Liver (tissue), 9 donors: ENCODE measurements around the gene HNRNPA2B1. TPM values are rescaled to one million over a fixed set of nuclear protein-coding genes. Genes with fewer than 3 reads are reported as not detected.

ENCODE experiments used
- DNase-seq: peaks from one replicate; pipeline ENCODE4 v3.0.0-alpha.2; 2017; ENCODE audit warnings: low spot score
- H3K27ac ChIP-seq, 2 donors: one replicate each; pipeline ENCODE4 v1.7.0; 2013; ENCODE audit warnings: inconsistent platforms in 2 of 2, low read length in 2 of 2, control low read depth in 1 of 2, low read depth in 1 of 2, mild to moderate bottlenecking in 1 of 2
- H3K27me3 ChIP-seq, 4 donors: one replicate each; pipeline versions ENCODE4 v1.6.1 to v1.7.0; 2013; ENCODE audit warnings: low read length in 3 of 4, inconsistent platforms in 1 of 4, mild to moderate bottlenecking in 1 of 4, moderate library complexity in 1 of 4; ENCODE audit not compliant: control insufficient read depth in 4 of 4, insufficient read depth in 4 of 4
- H3K36me3 ChIP-seq, 4 donors: one replicate each; pipeline versions ENCODE4 v1.6.1 to v1.7.0; 2013; ENCODE audit warnings: low read length in 3 of 4, mild to moderate bottlenecking in 3 of 4, low read depth in 1 of 4, moderate library complexity in 1 of 4; ENCODE audit not compliant: control insufficient read depth in 4 of 4, insufficient read depth in 3 of 4
- H3K4me1 ChIP-seq, 4 donors: one replicate each; pipeline versions ENCODE4 v1.6.1 to v1.7.0; 2013; ENCODE audit warnings: low read length in 3 of 4, mild to moderate bottlenecking in 3 of 4, moderate library complexity in 1 of 4; ENCODE audit not compliant: control insufficient read depth in 4 of 4, insufficient read depth in 4 of 4
- H3K4me3 ChIP-seq, 3 donors: one replicate each; pipeline versions ENCODE4 v1.6.1 to v1.7.0; 2013; ENCODE audit warnings: low read length in 3 of 3, control low read depth in 1 of 3, low read depth in 1 of 3, mild to moderate bottlenecking in 1 of 3
- H3K9ac ChIP-seq, 2 donors: one replicate each; pipeline ENCODE4 v1.7.0; 2013; ENCODE audit warnings: low read length in 2 of 2, mild to moderate bottlenecking in 2 of 2, moderate library complexity in 2 of 2, control low read depth in 1 of 2, low read depth in 1 of 2
- H3K9me3 ChIP-seq, 4 donors: one replicate each; pipeline versions ENCODE4 v1.6.1 to v1.7.0; 2013; ENCODE audit warnings: low read length in 3 of 4; ENCODE audit not compliant: control insufficient read depth in 4 of 4
- ATF3 ChIP-seq: IDR thresholded peaks from 2 replicates; pipeline ENCODE4 v1.6.1; 2016; ENCODE audit warnings: antibody characterized with exemption
- CTCF ChIP-seq: fragments of 150-350 bp; IDR thresholded peaks from 2 replicates; pipeline ENCODE4 v1.5.1; 2017; ENCODE audit warnings: improper control_type of control experiment, low read depth, low read length; ENCODE audit not compliant: missing input control
- FOXA1 ChIP-seq: IDR thresholded peaks from 2 replicates; pipeline ENCODE4 v1.6.1; 2016; ENCODE audit warnings: antibody characterized with exemption
- FOXA2 ChIP-seq: IDR thresholded peaks from 2 replicates; pipeline ENCODE4 v1.6.1; 2016; ENCODE audit warnings: antibody characterized with exemption
- GABPA ChIP-seq, 2 donors: IDR thresholded peaks in 1 of 2; conservative IDR thresholded peaks in 1 of 2; 2 replicates each; pipeline ENCODE4 v1.6.1; 2016; ENCODE audit warnings: antibody characterized with exemption in 2 of 2, mild to moderate bottlenecking in 1 of 2, moderate library complexity in 1 of 2
- HNF4A ChIP-seq, 2 donors: conservative IDR thresholded peaks; 2 replicates each; pipeline ENCODE4 v1.6.1; 2016; ENCODE audit warnings: antibody characterized with exemption in 2 of 2, mild to moderate bottlenecking in 2 of 2
- HNF4G ChIP-seq: IDR thresholded peaks from 2 replicates; pipeline ENCODE4 v1.6.1; 2016; ENCODE audit warnings: antibody characterized with exemption
- JUND ChIP-seq, 2 donors: IDR thresholded peaks; 2 replicates each; pipeline ENCODE4 v1.6.1; 2016; ENCODE audit warnings: antibody characterized with exemption in 2 of 2
- MAX ChIP-seq: IDR thresholded peaks from 2 replicates; pipeline ENCODE4 v1.6.1; 2016; ENCODE audit warnings: antibody characterized with exemption
- NR2F2 ChIP-seq: IDR thresholded peaks from 2 replicates; pipeline ENCODE4 v1.6.1; 2016; ENCODE audit warnings: antibody characterized with exemption
- REST ChIP-seq: IDR thresholded peaks from 2 replicates; pipeline ENCODE4 v1.6.1; 2016; ENCODE audit warnings: antibody characterized with exemption, mild to moderate bottlenecking
- RXRA ChIP-seq, 2 donors: IDR thresholded peaks; 2 replicates each; pipeline ENCODE4 v1.6.1; 2017 to 2018; ENCODE audit warnings: antibody characterized with exemption in 2 of 2, mild to moderate bottlenecking in 1 of 2
- SP1 ChIP-seq: IDR thresholded peaks from 2 replicates; pipeline ENCODE4 v1.6.1; 2018; ENCODE audit warnings: antibody characterized with exemption, mild to moderate bottlenecking
- TAF1 ChIP-seq: conservative IDR thresholded peaks from 2 replicates; pipeline ENCODE4 v1.6.1; 2016; ENCODE audit warnings: antibody characterized with exemption, mild to moderate bottlenecking
- YY1 ChIP-seq: IDR thresholded peaks from 2 replicates; pipeline ENCODE4 v1.6.1; 2016; ENCODE audit warnings: antibody characterized with exemption, mild to moderate bottlenecking
- ZBTB33 ChIP-seq: IDR thresholded peaks from 2 replicates; pipeline ENCODE4 v1.6.1; 2016; ENCODE audit warnings: antibody characterized with exemption
- WGBS: extraction: QIAGEN DNeasy Blood & Tissue Kit; methylation state at CpG from one replicate; pipeline ENCODE4 v1.1.7; 2013; 5-methylcytosine and 5-hydroxymethylcytosine counted together
- polyA plus RNA-seq, 2 donors: library from polyadenylated mRNA; stranded (reverse) in 1 of 2; unstranded in 1 of 2; fragments of 200-250 nt in 1 of 2; fragments of >200 nt in 1 of 2; fragmentation: Nextera tagmentation in 1 of 2; extraction: Ambion mirVana in 1 of 2; gene quantifications; one replicate each; pipeline versions ENCODE4 v1.2.1 to v1.2.3, GENCODE V29; 2013 to 2015
- total RNA-seq, 2 donors: library from RNA; depleted of rRNA; stranded (reverse); fragments of >200 nt; gene quantifications; one replicate each; pipeline ENCODE4 v1.2.3, GENCODE V29; 2014
- donor health status: healthy.
- donor health status: healthy.
- donor health status: healthy.
- donor health status: healthy.
- donor health status: healthy.

Gene HNRNPA2B1
- total and polyA plus RNA-seq, 4 donors = 128 to 295 (median 181) TPM

- Histone ChIP-seq H3K9me3 (no peaks in the 10 kb centered on the region), H3K4me3 (no peak overlapping the region), H3K27me3 (no peaks in the 10 kb centered on the region), H3K27ac (no peak overlapping the region), H3K4me1 (no peaks in the 10 kb centered on the region), H3K36me3 (no peaks in the 10 kb centered on the region), H3K9ac (no peak overlapping the region)
- no peak for DNase-seq
- TF ChIP-seq YY1 (no peak), HNF4G (no peak), JUND (IDR thresholded peaks at IDR 0.05) (no peak), CTCF (no peak), FOXA2 (no peak), NR2F2 (no peak), HNF4A (conservative IDR thresholded peaks at IDR 0.05) (no peak), GABPA (IDR thresholded peaks at IDR 0.05 in 1 of 2, conservative IDR thresholded peaks at IDR 0.05 in 1 of 2) (no peak), RXRA (IDR thresholded peaks at IDR 0.05) (no peak), TAF1 (no peak), FOXA1 (no peak), REST (no peak), MAX (no peak), ATF3 (no peak), SP1 (no peak)
- 75% methylated on average over 2 of the region's 2 CpGs for WGBS
These were observed 27.4 kb upstream of the HNRNPA2B1 start for GRCh38 chr7:26227987-26228386.

- no peaks in the 10 kb centered on the region for H3K4me1 ChIP-seq
- no peaks in the 10 kb centered on the region for H3K36me3 ChIP-seq
- DNase-seq = no peak
- no peaks in the 10 kb centered on the region for H3K27me3 ChIP-seq
- no peak for TF ChIP-seq ZBTB33
- H3K27ac ChIP-seq = no peak overlapping the region
- H3K9me3 ChIP-seq = no peaks in the 10 kb centered on the region
- H3K4me3 ChIP-seq = no peak overlapping the region
- 79% methylated on average over 5 of the region's 5 CpGs for WGBS
- no peak overlapping the region for H3K9ac ChIP-seq
These were observed 23.8 kb upstream of the HNRNPA2B1 start for GRCh38 chr7:26224359-26224758.
